Measurements from ENCODE around the gene LTBP3. TPM values are rescaled to one million over a fixed set of nuclear protein-coding genes. Genes with fewer than 3 reads are reported as not detected.

Gene LTBP3
- total and polyA plus RNA-seq, 2 of the 13 experiments (the other 11 are each of a cell fraction or from before 2014, with no cell fraction given) = 12.2 to 68.1 TPM

GRCh38 chr11:65558930-65559509 is 861 bp upstream of the LTBP3 start (continued):
- TF ChIP-seq TRAFD1 (CRISPR knock-in tag; IDR thresholded peaks at IDR 0.05; ENCODE audit: borderline replicate concordance) (no peak), CCDC6 (CRISPR knock-in tag; IDR thresholded peaks at IDR 0.05) (0 out of 2 replicates have a peak, but pooled peaks have one; percentile 20), ELK4 (CRISPR knock-in tag; IDR thresholded peaks at IDR 0.05; ENCODE audit: borderline replicate concordance) (no peak), ZNF652 (CRISPR knock-in tag; IDR thresholded peaks at IDR 0.05; ENCODE audit: borderline replicate concordance, low read depth) (no peak), ZFP91 (CRISPR knock-in tag; IDR thresholded peaks at IDR 0.05; ENCODE audit: borderline replicate concordance) (peak; percentile 50; the same call in 1 of the 2 replicates), ZNF784 (CRISPR knock-in tag; IDR thresholded peaks at IDR 0.05; ENCODE audit: borderline replicate concordance) (no peak), TBX2 (CRISPR knock-in tag; IDR thresholded peaks at IDR 0.05; ENCODE audit: borderline replicate concordance) (no peak; the same call in 1 of the 2 replicates), THAP9 (CRISPR knock-in tag; IDR thresholded peaks at IDR 0.05; ENCODE audit: borderline replicate concordance) (no peak), PAWR (CRISPR knock-in tag; IDR thresholded peaks at IDR 0.05; ENCODE audit: borderline replicate concordance) (no peak), ZNF580 (CRISPR knock-in tag; IDR thresholded peaks at IDR 0.05; ENCODE audit: borderline replicate concordance, low read depth) (no peak), PBX3 (CRISPR knock-in tag; IDR thresholded peaks at IDR 0.05; ENCODE audit: borderline replicate concordance) (no peak), CREB1 (IDR thresholded peaks at IDR 0.05) (no peak), CREB1 (CRISPR knock-in tag; IDR thresholded peaks at IDR 0.05) (no peak), ZNF33A (CRISPR knock-in tag; IDR thresholded peaks at IDR 0.05; ENCODE audit: borderline replicate concordance) (no peak), MXD4 (CRISPR knock-in tag; IDR thresholded peaks at IDR 0.05) (no peak), MED8 (CRISPR knock-in tag; IDR thresholded peaks at IDR 0.05; ENCODE audit: insufficient replicate concordance) (peak; percentile 30), HOXD1 (CRISPR knock-in tag; IDR thresholded peaks at IDR 0.05) (no peak), SALL2 (CRISPR knock-in tag; IDR thresholded peaks at IDR 0.05) (peak; percentile 22; the same call in 1 of the 2 replicates), ZNF460 (CRISPR knock-in tag; IDR thresholded peaks at IDR 0.05; ENCODE audit: borderline replicate concordance) (no peak)
